ENCODE measurements around the gene TMC1. TPM values are rescaled to one million over a fixed set of nuclear protein-coding genes. Genes with fewer than 3 reads are reported as not detected.

Gene TMC1
- total RNA-seq, 1 experiment from 2014 or later, result 5.5 TPM

DNA sequence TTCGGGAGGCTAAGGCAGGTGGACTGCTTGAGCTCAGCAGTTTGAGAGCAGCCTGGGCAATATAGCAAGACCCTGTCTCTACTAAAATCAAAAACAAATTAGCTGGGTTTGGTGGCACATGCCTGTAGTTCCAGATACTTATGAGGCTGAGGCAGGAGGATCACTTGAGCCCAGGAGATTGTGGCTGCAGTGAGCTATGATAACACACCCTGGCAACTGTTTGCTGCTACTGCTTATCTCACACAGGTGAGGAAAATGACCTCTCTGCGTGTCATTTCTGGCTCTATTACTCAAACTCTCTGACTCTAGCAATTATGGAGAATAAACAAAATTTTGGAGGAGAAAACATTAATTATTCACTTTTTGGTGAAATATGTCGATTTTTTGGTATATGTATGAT is 45.3 kb upstream of the TMC1 start:
- ChIA-PET POLR2A (ENCODE audit: unreplicated experiment) (interaction anchor here (0.6 to 2.7 kb wide), 3 partner anchors 111 to 247 kb away, joined by 8 to 32 read pairs (median 11); partner anchors contain the start of gene ZFAND5), CTCF (interaction anchor here (0.7 kb wide), 1 partner anchor 109 kb away, joined by 3 read pairs; no protein-coding TSS in a partner anchor)
- Histone ChIP-seq H3K27me3 (ENCODE audit: insufficient read depth, low read depth) (no peaks in the 10 kb centered on the region), H3K4me3 (no peak overlapping the region), H3K79me2 (ENCODE audit: low read depth) (no peaks in the 10 kb centered on the region), H3F3A (ENCODE audit: insufficient read depth, low read depth) (peaks cover 30% of the 10 kb centered on the region), H3K4me2 (peak overlapping the region; percentile 56), H3K9me2 (ENCODE audit: insufficient read depth) (no peaks in the 10 kb centered on the region), H4K20me1 (ENCODE audit: insufficient read depth) (no peaks in the 10 kb centered on the region), H3K36me3 (ENCODE audit: low read depth) (no peaks in the 10 kb centered on the region), H3K4me1 (replicated peaks; ENCODE audit: insufficient read depth) (peaks cover 45% of the 10 kb centered on the region), H2AFZ (no peak overlapping the region), H3K9me3 (ENCODE audit: insufficient read depth, low read depth) (no peaks in the 10 kb centered on the region; the same call in none of the 2 replicates), H3K27ac (peak overlapping the region; percentile 94)
- no TSS peak for BruUV-seq (replicated peaks)
- intact Hi-C loops (cut with micrococcal nuclease; ENCODE audit: unreplicated experiment), result loop anchor here (2.0 to 5.0 kb wide), 3 partner anchors 41 to 195 kb away; no protein-coding TSS in a partner anchor
- no peak for DNase-seq
- TF ChIP-seq EZH2 (IDR thresholded peaks at IDR 0.05; ENCODE audit: low read depth), result no peak
- TF ChIP-seq, protein P1, sequence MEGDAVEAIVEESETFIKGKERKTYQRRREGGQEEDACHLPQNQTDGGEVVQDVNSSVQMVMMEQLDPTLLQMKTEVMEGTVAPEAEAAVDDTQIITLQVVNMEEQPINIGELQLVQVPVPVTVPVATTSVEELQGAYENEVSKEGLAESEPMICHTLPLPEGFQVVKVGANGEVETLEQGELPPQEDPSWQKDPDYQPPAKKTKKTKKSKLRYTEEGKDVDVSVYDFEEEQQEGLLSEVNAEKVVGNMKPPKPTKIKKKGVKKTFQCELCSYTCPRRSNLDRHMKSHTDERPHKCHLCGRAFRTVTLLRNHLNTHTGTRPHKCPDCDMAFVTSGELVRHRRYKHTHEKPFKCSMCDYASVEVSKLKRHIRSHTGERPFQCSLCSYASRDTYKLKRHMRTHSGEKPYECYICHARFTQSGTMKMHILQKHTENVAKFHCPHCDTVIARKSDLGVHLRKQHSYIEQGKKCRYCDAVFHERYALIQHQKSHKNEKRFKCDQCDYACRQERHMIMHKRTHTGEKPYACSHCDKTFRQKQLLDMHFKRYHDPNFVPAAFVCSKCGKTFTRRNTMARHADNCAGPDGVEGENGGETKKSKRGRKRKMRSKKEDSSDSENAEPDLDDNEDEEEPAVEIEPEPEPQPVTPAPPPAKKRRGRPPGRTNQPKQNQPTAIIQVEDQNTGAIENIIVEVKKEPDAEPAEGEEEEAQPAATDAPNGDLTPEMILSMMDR (conservative IDR thresholded peaks at IDR 0.05), result no peak

DNA sequence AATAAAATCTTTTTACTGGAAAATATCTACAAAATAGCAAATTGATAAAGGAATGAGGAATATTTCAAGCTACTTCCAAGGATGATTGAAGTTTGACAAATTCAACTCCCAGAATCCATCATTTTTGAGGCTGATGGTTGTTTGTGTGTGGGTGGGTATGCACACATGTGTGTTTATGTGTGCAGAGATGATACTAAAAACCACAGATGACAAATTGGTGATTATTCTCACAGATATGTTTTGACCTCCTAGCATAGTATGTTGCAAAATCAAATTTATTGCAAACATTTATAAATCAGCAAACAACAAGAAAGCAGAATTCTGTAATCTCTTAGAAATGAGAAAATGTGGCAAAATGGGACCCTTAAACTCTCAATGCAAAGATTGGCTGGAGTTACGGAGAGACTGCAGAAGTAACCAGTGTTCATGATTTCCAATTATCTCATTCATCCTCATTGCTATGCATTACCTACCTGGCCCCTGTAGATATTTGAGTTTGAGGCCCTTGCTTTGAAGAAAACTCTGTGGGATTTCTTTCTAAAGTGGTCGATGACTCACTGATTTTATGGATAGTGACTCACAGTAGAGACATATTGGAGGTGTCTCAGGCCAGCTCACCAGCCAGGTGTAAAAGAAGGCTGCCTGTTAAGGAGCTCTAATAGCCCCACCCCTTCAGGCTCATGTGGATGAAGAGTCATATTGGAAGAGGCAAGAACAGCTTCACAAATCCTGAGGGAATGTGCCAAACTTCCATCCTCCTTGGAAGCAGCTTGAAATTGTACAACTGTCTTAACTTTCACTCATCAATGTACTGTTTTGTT is 44.6 kb upstream of the TMC1 start:
- Histone ChIP-seq H3K27ac (peak overlapping the region; percentile 94), H3K27me3 (ENCODE audit: insufficient read depth, low read depth) (no peaks in the 10 kb centered on the region), H3K4me1 (replicated peaks; ENCODE audit: insufficient read depth) (peaks cover 47% of the 10 kb centered on the region), H3K4me3 (peak overlapping the region; percentile 30; the same call in 1 of the 2 replicates), H3K79me2 (ENCODE audit: low read depth) (no peaks in the 10 kb centered on the region), H3K4me2 (peak overlapping the region; percentile 71), H3F3A (ENCODE audit: insufficient read depth, low read depth) (peaks cover 30% of the 10 kb centered on the region), H2AFZ (no peak overlapping the region), H3K36me3 (ENCODE audit: low read depth) (no peaks in the 10 kb centered on the region), H4K20me1 (ENCODE audit: insufficient read depth) (no peaks in the 10 kb centered on the region), H3K9me2 (ENCODE audit: insufficient read depth) (no peaks in the 10 kb centered on the region), H3K9me3 (ENCODE audit: insufficient read depth, low read depth) (no peaks in the 10 kb centered on the region; the same call in none of the 2 replicates)
- DNase-seq, result peak; percentile 80 to 98
- POLR2A ChIA-PET (ENCODE audit: unreplicated experiment), result interaction anchor here (0.5 to 2.7 kb wide), 13 partner anchors 16 to 675 kb away, joined by 4 to 32 read pairs (median 10); partner anchors contain the start of genes ANXA1 and ZFAND5
- no TSS peak for BruUV-seq (replicated peaks)
- CTCF ChIA-PET, result interaction anchor here (0.9 to 1.2 kb wide), 3 partner anchors 11 to 113 kb away, joined by 3 to 6 read pairs (median 3); no protein-coding TSS in a partner anchor
- intact Hi-C loops (cut with micrococcal nuclease; ENCODE audit: unreplicated experiment), result loop anchor here (1.0 to 5.0 kb wide), 4 partner anchors 42 to 196 kb away; no protein-coding TSS in a partner anchor
- TF ChIP-seq, protein P1 (conservative IDR thresholded peaks at IDR 0.05), result no peak
- TF ChIP-seq EZH2 (IDR thresholded peaks at IDR 0.05; ENCODE audit: low read depth), result no peak

DNA sequence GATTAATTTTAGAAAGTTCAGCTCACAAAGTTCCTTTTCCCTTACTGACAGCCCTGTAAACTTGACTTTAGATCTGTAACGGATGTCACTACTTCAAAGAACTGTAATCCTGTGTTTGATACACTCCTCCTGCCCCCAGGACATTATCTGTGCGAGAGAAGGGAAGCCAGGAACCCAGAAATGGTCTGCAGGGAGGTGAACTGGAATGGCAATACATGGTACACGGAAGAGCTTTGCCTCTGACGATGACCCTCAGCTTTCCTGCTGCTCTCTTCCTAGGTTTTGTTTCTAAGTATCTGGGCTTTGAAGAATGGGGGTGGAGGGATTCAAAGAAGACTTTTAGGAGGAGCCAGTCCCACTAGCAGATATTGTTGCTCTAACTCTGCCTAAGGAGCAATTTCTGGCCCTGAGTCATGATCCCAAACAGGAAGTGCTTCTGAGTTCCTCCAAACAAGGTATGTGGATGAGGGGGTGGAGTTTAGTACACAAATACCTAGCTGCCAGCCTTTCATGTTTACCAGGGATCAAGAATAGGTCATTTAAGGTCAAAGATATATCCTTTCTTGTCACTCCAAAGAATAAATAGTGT is 43.4 kb upstream of the TMC1 start:
- Histone ChIP-seq H3K36me3 (ENCODE audit: low read depth) (no peaks in the 10 kb centered on the region), H3K4me1 (replicated peaks; ENCODE audit: insufficient read depth) (peaks cover 47% of the 10 kb centered on the region), H3F3A (ENCODE audit: insufficient read depth, low read depth) (peaks cover 30% of the 10 kb centered on the region), H3K4me3 (peak overlapping the region; percentile 30; the same call in 1 of the 2 replicates), H3K79me2 (ENCODE audit: low read depth) (no peaks in the 10 kb centered on the region), H3K27me3 (ENCODE audit: insufficient read depth, low read depth) (no peaks in the 10 kb centered on the region), H2AFZ (peak overlapping the region; percentile 45; the same call in 1 of the 2 replicates), H3K9me2 (ENCODE audit: insufficient read depth) (no peaks in the 10 kb centered on the region), H3K4me2 (peak overlapping the region; percentile 71), H3K27ac (peak overlapping the region; percentile 94), H4K20me1 (ENCODE audit: insufficient read depth) (no peaks in the 10 kb centered on the region), H3K9me3 (ENCODE audit: insufficient read depth, low read depth) (no peaks in the 10 kb centered on the region; the same call in none of the 2 replicates)
- BruUV-seq (replicated peaks), result TSS peak; percentile 99
- CTCF ChIA-PET, result interaction anchor here (0.7 to 1.2 kb wide), 2 partner anchors 12 to 18 kb away, joined by 3 to 4 read pairs; no protein-coding TSS in a partner anchor
- POLR2A ChIA-PET (ENCODE audit: unreplicated experiment), result interaction anchor here (0.5 to 2.7 kb wide), 12 partner anchors 37 to 276 kb away, joined by 3 to 32 read pairs (median 4); partner anchors contain the start of gene ZFAND5
- DNase-seq, result peak; percentile 81 to 99
- intact Hi-C loops (cut with micrococcal nuclease; ENCODE audit: unreplicated experiment), result loop anchor here (1.0 to 5.0 kb wide), 12 partner anchors 36 to 439 kb away; partner anchors contain the start of gene ZFAND5
- no peak for TF ChIP-seq EZH2 (IDR thresholded peaks at IDR 0.05; ENCODE audit: low read depth)
- TF ChIP-seq, protein P1 (conservative IDR thresholded peaks at IDR 0.05), result no peak

Measured in PC-9 (cell line).